MCF 10A (cell line): ENCODE measurements around the gene WFDC6. TPM values are rescaled to one million over a fixed set of nuclear protein-coding genes. Genes with fewer than 3 reads are reported as not detected.

Experiments used
- BruUV-seq: library from RNA; stranded (reverse); fragments of 400-500 nt; replicated peaks from 2 replicates; lab custom pipeline; 2021; lab: Mats Ljungman, UMichigan
- CTCF ChIA-PET: fragments of 300-600 bp; sonication (Branson Sonifier 250); formaldehyde crosslinking; extraction: SDS; loops from one replicate; lab custom pipeline; 2021; ENCODE audit warnings: antibody characterized with exemption, inconsistent platforms; lab: Yijun Ruan, JAX
- POLR2A ChIA-PET: fragments of 300-600, 350-650 bp; sonication (Branson Sonifier 250); formaldehyde crosslinking; extraction: SDS; loops from one replicate; lab custom pipeline; 2020; ENCODE audit warnings: antibody characterized with exemption, inconsistent platforms; lab: Yijun Ruan, JAX
- DNase-seq: peaks from one replicate; pipeline ENCODE4 v3.0.0-alpha.2; 2018; ENCODE audit not compliant: unreplicated experiment
- H3K27ac Mint-ChIP-seq: one replicate; pipeline ENCODE4 v1.8.0; 2022; ENCODE audit warnings: mild to moderate bottlenecking, low read depth, mixed read lengths; ENCODE audit not compliant: unreplicated experiment
- H3K27me3 Mint-ChIP-seq: one replicate; pipeline ENCODE4 v1.8.0; 2022; ENCODE audit warnings: mixed read lengths; ENCODE audit not compliant: insufficient read depth, unreplicated experiment
- H3K36me3 Mint-ChIP-seq: one replicate; pipeline ENCODE4 v1.8.0; 2022; ENCODE audit warnings: mild to moderate bottlenecking, moderate library complexity, mixed read lengths; ENCODE audit not compliant: insufficient read depth, unreplicated experiment
- H3K4me1 Mint-ChIP-seq: one replicate; pipeline ENCODE4 v1.8.0; 2022; ENCODE audit warnings: mixed read lengths; ENCODE audit not compliant: insufficient read depth, unreplicated experiment
- H3K4me3 Mint-ChIP-seq: one replicate; pipeline ENCODE4 v1.8.0; 2022; ENCODE audit warnings: mild to moderate bottlenecking, moderate library complexity, mixed read lengths; ENCODE audit not compliant: unreplicated experiment
- H3K9me3 Mint-ChIP-seq: one replicate; pipeline ENCODE4 v1.8.0; 2022; ENCODE audit warnings: mixed read lengths; ENCODE audit not compliant: unreplicated experiment
- intact Hi-C: fragments of 100-400 bp; cut with micrococcal nuclease; formaldehyde crosslinking; loops from 2 replicates; pipeline ENCODE4 v1.14.1; 2022
- total RNA-seq: library from RNA; stranded (reverse); gene quantifications from 2 replicates; pipeline ENCODE4 v1.2.3, GENCODE V29; 2022
- TF ChIP-seq, protein P1 (sequence below): fragments of 200-600 bp; IDR thresholded peaks from one replicate; pipeline ENCODE4 v1.8.0; 2022; ENCODE audit warnings: antibody characterized with exemption, mild to moderate bottlenecking; ENCODE audit not compliant: unreplicated experiment

WFDC6 gene
- total RNA-seq, 1 experiment from 2014 or later, result not detected

DNA sequence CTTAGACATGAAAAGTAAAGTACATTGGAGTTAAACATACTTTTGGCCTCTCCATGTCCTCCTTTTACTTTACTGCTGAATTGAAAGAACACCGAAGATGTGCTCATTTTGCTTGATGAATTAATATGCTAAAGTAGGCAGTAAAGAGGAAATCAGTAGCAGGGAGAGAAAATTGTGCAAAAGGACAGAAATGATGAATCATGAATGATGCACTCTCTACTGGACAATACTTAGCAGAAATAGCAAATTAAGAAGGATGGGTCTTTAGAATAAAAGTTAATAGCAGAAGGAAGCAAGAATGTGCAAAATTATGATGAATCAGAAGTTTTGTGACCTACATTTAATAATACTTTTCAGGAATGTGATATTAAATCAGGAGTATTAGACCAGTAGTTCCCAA, 15.5 kb downstream of the WFDC6 start:
- no peak overlapping the region for H3K4me3 Mint-ChIP-seq
- ChIA-PET CTCF (interaction anchor here (0.6 to 2.3 kb wide), 8 partner anchors 23 to 914 kb away, joined by 3 to 11 read pairs (median 3); partner anchors contain the start of genes EPPIN and SYS1), POLR2A (interaction anchor here (0.6 to 2.5 kb wide), 5 partner anchors 9 to 93 kb away, joined by 3 to 12 read pairs (median 3); partner anchors contain the start of gene SPINT3)
- TF ChIP-seq, protein P1, sequence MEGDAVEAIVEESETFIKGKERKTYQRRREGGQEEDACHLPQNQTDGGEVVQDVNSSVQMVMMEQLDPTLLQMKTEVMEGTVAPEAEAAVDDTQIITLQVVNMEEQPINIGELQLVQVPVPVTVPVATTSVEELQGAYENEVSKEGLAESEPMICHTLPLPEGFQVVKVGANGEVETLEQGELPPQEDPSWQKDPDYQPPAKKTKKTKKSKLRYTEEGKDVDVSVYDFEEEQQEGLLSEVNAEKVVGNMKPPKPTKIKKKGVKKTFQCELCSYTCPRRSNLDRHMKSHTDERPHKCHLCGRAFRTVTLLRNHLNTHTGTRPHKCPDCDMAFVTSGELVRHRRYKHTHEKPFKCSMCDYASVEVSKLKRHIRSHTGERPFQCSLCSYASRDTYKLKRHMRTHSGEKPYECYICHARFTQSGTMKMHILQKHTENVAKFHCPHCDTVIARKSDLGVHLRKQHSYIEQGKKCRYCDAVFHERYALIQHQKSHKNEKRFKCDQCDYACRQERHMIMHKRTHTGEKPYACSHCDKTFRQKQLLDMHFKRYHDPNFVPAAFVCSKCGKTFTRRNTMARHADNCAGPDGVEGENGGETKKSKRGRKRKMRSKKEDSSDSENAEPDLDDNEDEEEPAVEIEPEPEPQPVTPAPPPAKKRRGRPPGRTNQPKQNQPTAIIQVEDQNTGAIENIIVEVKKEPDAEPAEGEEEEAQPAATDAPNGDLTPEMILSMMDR, result no peak
- H3K27me3 Mint-ChIP-seq, result peaks cover 9% of the 10 kb centered on the region
- no peaks in the 10 kb centered on the region for H3K36me3 Mint-ChIP-seq
- no TSS peak for BruUV-seq
- peaks cover 10% of the 10 kb centered on the region for H3K4me1 Mint-ChIP-seq
- no peak for DNase-seq
- H3K9me3 Mint-ChIP-seq, result no peaks in the 10 kb centered on the region
- intact Hi-C loops, result no loop called here
- no peak overlapping the region for H3K27ac Mint-ChIP-seq

DNA sequence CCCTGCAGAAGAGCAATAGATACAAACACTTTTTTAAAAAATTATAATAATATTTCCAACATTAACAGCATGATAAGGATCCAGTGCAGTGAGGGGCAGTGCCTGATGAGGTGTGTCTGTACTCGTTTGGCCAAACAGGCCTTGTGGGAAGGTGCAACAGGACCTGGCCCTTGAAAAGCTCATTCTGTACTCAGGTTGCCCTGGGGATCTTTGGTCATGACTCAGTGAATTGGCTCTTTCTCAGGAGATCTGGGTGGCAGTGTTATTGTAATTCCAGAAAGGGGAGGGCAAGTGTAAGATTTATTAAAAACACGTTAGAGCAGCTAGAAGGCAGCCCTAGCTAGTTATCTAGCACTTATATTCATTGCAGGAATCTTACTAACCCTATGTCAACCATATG, 21.0 kb downstream of the WFDC6 start:
- TF ChIP-seq, protein P1, result no peak
- peak overlapping the region; percentile 21 for H3K4me3 Mint-ChIP-seq
- no peaks in the 10 kb centered on the region for H3K36me3 Mint-ChIP-seq
- no TSS peak for BruUV-seq
- DNase-seq, result peak; percentile 91
- no peaks in the 10 kb centered on the region for H3K9me3 Mint-ChIP-seq
- CTCF ChIA-PET, result interaction anchor here (0.6 to 2.6 kb wide), 16 partner anchors 14 to 1303 kb away, joined by 3 to 10 read pairs (median 4); partner anchors contain the start of gene SYS1
- peak overlapping the region; percentile 80 for H3K27ac Mint-ChIP-seq
- POLR2A ChIA-PET, result interaction anchor here (0.6 to 3.0 kb wide), 25 partner anchors 9 to 452 kb away, joined by 3 to 49 read pairs (median 6); partner anchors contain the start of genes PIGT, SLPI, SYS1 and WFDC6
- intact Hi-C loops, result no loop called here
- H3K27me3 Mint-ChIP-seq, result no peaks in the 10 kb centered on the region
- peaks cover 28% of the 10 kb centered on the region for H3K4me1 Mint-ChIP-seq

DNA sequence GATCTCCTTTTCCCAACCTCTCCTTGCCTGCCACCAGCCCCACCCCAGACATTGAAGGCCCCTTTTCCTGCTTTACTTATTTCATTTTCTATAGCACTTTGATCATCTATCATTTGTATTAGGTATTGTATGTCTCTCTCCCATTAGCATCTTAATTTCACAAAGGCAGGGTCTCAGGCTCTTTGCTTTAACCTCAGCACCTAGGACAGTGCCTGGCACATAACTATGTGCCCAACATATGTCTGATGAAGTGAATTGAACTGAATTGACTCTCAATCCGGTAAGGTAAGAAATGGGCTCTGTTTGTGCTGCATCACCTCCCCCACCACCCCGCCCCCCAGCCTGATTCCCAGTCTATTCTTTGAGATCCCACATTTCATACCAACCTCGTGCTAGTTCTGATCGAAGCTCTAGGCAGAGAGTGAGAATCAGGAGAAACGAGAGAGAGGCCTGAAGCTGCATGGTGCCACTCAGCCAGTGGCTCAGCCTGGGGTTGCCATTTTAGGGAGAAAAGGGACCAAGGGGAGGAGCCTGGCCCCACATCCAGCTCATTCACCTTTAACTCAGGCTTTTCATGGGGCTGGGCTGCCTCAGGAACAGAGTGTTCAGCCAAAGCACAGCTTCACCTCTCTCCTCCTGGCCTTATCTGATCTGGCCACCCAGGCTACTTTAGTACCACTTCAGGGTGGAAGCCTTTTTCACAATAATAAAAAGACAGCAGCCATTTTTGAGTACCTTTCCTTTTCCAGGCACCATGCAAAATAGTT, 24.0 kb downstream of the WFDC6 start, which contains the start of gene SPINT3:
Gene SPINT3 (minus strand): TSS at position 476 of the 767 bp plus-strand sequence. CDS start 14 bp downstream, at position 462.
- intact Hi-C loops, result no loop called here
- ChIA-PET POLR2A (interaction anchor here (0.6 to 3.9 kb wide), 11 partner anchors 8 to 944 kb away, joined by 3 to 14 read pairs (median 3); no protein-coding TSS in a partner anchor), CTCF (interaction anchor here (0.6 to 1.4 kb wide), 8 partner anchors 12 to 263 kb away, joined by 3 to 8 read pairs (median 4); partner anchors contain the start of gene TP53TG5)
- no peak for DNase-seq
- Mint-ChIP-seq H3K9me3 (no peaks in the 10 kb centered on the region), H3K27me3 (no peaks in the 10 kb centered on the region), H3K4me1 (peaks cover 37% of the 10 kb centered on the region), H3K27ac (peak within 1 kb of the TSS; percentile 54), H3K4me3 (peak within 1 kb of the TSS; percentile 3), H3K36me3 (no peaks in the 10 kb centered on the region)
- TF ChIP-seq, protein P1, result no peak
- no TSS peak for BruUV-seq
